HCEC 1CT (cell line): ENCODE measurements around the gene EXD3.
"Not testable (repeated sequence)": the region's sequence is repeated elsewhere in the genome, so short reads cannot be mapped to it uniquely, and the experiment has no call there.

Experiments
- DNase-seq: peaks from one replicate; pipeline ENCODE4 v3.0.0-alpha.2; 2017

Gene EXD3

GRCh38 chr9:137327641-137328550, 95.1 kb downstream of the EXD3 start:
- not testable (repeated sequence) for DNase-seq

DNA sequence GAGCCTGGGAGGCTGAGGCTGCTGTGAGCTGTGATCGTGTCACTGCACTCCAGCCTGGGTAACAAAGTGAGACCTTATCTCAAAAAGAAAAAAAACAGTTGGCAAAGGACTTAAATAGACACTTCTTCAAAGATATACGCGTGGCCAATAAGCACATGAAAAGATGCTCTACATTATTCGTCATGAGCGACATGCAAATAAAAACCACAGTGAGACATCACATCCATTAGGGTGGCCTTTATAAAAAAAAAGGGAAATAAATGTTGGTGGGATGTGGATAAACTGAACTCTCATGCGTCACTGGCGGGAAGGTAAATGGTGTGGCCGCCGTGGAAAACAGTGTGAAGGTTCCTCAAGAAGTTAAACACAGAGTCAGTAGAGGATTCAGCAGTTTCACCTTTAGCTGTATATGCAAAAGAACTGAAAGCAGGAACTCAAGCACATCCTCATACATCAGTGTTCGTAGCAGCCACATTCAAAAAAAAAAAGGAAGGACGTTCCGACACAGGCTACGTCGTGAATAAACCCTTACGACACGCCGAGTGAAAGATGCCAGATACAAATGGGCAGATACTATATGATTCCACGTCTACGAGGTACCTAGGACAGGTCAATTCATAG, 96.4 kb downstream of the EXD3 start:
- no peak for DNase-seq

- DNase-seq, result no peak
Observed at GRCh38 chr9:137325799-137326198, 97.2 kb downstream of the EXD3 start.

- DNase-seq, result no peak
Observed at GRCh38 chr9:137325124-137325523, 97.8 kb downstream of the EXD3 start.

- no peak for DNase-seq
Observed at GRCh38 chr9:137323531-137324331, 99.2 kb downstream of the EXD3 start.

DNA sequence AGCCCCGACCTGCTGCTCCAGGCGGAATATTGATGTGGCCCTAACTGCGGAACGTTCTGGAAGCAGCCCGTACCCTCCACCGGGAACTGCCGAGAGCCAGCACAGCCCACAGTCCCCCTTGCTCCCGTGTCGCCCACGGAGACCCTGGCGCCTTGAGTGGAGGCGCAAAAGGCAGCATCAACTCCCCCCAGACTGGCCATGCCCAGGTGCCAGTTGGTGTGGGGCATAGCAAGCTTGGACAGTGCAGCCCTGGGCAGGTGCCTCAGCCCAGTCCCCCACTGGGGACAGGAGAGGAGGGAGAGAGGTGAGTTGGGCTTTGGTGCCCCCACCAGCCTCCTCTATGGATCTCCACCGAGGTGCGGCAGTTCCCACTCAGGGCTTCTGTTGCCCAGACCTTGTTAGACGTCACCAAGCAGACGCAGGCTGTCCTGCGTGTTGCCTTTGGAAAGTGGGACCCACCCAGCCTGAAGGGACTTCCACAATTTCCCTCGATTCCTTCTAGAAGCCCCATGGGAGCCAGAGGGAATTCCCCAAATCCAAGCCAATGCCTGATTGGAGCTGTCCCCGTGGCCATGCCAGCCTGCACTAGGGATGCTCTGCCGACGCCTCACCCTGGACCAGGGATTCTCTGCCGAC, 101.1 kb downstream of the EXD3 start:
- DNase-seq, result no peak

GRCh38 chr9:137320555-137321384, 102.2 kb downstream of the EXD3 start:
- no peak for DNase-seq

DNA sequence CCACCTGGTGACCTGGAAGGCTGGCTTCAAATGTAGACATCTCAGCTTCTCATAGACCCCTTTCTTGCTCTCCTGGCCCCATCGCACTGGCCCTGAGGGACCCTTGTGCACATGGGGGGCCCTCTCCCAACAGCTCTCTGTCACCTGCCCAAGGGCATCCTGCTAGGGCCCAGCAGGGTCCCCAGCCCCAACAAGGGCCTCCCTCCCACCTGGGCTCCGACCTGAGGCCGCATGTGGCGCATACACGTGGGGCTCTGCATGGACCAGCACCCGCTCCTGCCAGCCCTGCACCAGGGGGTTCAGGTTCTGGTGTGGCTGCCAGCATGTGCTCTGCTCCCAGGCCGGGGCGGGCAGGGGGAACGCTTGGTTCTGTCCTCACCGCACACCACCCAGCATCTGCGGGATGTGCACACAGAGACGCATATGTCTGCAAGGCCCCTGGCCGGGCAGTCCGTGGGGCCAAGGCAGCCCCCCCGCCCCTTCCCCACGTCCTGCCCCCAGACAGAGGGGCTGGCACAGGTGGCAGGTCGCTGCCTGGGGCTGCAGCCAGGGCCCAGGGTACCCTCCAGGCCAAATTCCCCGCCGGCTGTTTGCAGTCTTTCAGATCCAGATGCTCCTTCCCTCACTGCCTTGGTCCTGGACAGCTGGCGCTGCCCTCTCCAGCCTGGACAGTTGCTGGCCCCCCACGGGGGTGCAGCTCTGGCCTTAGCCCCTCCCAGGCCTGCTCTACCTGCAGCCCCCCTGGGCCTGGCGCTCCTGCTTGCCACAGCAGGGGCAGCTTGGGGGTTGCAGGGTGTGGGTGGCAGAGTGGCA, 103.0 kb downstream of the EXD3 start:
- DNase-seq, result no peak

GRCh38 chr9:137319011-137319738, 103.8 kb downstream of the EXD3 start:
- DNase-seq, result no peak

DNA sequence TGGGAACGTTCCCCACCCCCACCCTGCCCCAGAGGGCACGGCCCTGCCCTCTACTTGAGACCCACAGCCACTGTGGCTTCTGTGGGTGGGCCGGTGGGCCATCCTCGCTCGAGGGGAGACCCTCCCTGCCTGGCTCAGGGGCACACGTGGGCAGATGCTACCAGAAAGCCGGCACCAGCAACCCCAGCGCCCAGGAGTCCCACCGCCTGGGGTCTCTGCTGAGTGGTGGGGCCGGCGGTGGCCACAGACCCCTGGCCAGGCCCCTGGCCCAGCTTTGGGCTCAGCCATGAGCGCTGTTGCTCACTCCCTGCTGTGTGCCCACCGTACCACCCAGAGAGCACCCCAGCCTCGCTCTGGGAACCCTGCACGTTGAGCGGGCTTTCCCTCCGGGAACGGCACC, 104.4 kb downstream of the EXD3 start:
- DNase-seq, result no peak

DNA sequence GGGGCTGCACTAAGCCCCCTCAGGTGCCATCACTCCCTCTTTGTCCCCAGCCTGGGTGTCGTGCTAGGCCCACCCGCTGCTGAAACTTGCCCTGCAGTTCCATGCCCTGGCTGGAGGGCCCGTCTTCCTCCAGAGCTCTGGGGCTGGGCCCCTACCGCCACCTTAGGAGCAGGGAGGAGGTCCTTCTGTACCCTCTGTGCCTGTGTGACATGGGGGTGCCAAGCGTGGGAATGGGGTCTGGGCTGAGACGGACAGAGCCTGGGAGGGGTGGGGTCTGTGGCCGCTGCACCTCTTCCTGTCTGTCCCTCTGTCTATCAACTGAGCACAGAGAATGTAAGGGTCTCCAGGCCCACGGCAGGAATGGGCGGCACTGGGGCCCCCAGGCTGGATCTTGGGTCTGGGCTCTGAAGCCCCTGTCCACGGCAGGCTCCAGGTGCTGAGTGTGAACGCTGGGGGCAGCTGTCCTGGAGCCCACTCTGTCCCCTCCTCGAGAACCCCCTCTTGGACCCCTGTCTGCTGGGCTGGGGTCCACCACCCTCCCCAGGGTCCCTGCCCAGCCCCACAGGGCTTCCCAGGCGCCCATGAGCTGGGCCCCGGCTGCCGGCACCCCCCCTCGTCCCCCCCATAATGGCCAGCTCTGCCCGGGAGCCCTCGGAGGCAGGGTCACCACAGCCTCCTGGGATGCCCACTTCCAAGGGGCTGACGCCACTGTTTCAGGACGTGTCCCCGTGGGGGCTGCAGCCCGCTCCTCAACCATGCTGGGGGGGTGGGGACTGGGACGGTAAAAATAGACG, 105.0 kb downstream of the EXD3 start:
- no peak for DNase-seq

DNA sequence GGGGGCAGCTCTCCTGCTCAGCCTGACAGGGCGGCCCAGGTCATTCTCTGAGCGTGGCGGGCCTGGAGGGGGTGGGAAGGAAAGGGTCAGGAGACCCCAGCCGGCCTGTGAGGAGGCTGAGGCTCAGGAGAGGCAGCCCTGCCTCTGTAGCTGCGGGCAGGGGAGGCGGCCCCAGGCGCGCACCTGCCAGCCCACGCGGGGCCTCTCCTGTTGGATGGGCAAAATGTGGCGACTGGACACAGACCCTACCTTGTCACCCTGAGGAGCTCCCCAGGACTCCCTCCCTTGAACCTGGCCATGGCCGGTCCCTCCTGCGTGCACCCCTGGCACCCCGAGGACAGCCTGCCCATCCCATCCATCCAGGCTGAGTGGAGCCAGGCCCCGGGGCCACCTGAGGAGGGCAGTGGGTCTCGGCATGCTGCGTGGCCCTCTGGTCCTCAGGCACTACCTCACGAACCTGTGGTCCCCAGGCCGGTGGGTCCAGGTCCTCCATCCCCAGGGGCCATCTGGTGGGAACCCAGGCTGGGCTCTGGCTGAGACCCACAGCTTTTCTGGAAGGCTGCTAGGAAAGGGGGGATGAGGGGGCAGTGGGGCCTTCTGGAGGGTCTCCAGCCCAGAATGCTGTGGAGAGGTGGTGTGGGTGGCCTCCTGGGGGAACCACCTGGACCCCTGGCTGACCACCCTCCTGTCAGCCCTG, 105.8 kb downstream of the EXD3 start:
- no peak for DNase-seq

- no peak for DNase-seq
Observed at GRCh38 chr9:137316012-137316981, 106.7 kb downstream of the EXD3 start.

- DNase-seq, result no peak
Observed at GRCh38 chr9:137315581-137316011, 107.4 kb downstream of the EXD3 start.

GRCh38 chr9:137314561-137315560, 108.1 kb downstream of the EXD3 start:
- no peak for DNase-seq

DNA sequence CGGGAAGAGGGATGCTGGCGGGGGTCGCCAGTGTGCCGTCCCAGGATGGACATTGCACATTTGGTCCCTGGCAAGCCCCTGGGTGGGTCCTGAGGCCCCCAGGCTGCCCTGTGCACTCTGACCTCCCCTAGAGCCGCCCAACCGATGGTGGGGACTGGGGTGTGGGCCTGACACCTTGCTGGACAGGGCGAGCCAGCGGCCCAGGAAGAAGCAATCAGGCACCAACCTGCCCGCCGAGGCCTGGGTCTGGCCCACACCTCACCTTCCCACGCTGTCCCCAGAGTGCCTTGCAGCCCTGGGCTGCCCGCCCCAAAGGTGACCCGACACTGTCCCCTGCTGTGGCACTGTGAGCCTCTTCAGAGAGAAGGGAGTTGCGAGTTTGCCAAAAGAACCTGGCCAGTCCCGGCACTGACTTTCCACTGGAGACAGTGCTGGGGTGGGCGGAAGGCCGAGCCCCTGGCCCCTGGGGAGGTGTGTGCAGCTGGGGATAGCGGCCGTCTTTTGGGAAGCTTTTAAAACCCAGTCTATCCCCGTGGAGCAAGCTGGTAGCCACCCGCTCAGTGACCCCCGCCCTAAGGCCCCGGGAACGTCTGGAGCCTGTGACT, 108.9 kb downstream of the EXD3 start:
- DNase-seq, result no peak
